ENCODE data around the gene NME3. TPM values are rescaled to one million over a fixed set of nuclear protein-coding genes. Genes with fewer than 3 reads are reported as not detected.

The NME3 gene
- total RNA-seq, 1 experiment from 2014 or later, result 76.9 TPM

- Histone ChIP-seq H2BK15ac (ENCODE audit: low read depth, low read length) (no peak within 1 kb of the TSS), H4K8ac (replicated peaks; ENCODE audit: insufficient read length, low read depth, low read length) (no peak within 1 kb of the TSS), H4K20me1 (ENCODE audit: control insufficient read depth, insufficient read depth, insufficient read length) (no peaks in the 10 kb centered on the region), H2BK12ac (ENCODE audit: insufficient read length, low read depth, low read length) (no peak within 1 kb of the TSS), H3K23me2 (ENCODE audit: insufficient read length, low read depth, low read length, poor library complexity, severe bottlenecking) (peaks cover 5% of the 10 kb centered on the region), H2BK120ac (ENCODE audit: low read depth, low read length, poor library complexity, severe bottlenecking) (no peak within 1 kb of the TSS), H3K18ac (ENCODE audit: insufficient read length, low read depth, low read length) (peak within 1 kb of the TSS; percentile 59), H3K9me3 (ENCODE audit: control insufficient read depth, low read depth, low read length) (no peaks in the 10 kb centered on the region), H2AFZ (ENCODE audit: low read length) (no peak within 1 kb of the TSS), H3K27me3 (ENCODE audit: insufficient read depth, low read length) (no peaks in the 10 kb centered on the region), H2BK20ac (ENCODE audit: low read depth, low read length, poor library complexity, severe bottlenecking) (no peak within 1 kb of the TSS), H3K4me1 (ENCODE audit: insufficient read depth, low read length) (no peaks in the 10 kb centered on the region; the same call in 1 of the 2 replicates), H2BK5ac (ENCODE audit: insufficient read length, low read length) (no peak within 1 kb of the TSS), H3K4me2 (ENCODE audit: insufficient read depth, insufficient read length, low read length) (peak within 1 kb of the TSS; percentile 86), H3K9ac (ENCODE audit: extremely low read depth, insufficient read length, low read length) (peak within 1 kb of the TSS; percentile 61), H2AK5ac (ENCODE audit: insufficient read length, low read length) (no peak within 1 kb of the TSS), H3K79me1 (ENCODE audit: insufficient read depth, low read depth, low read length, poor library complexity, severe bottlenecking) (peaks cover 5% of the 10 kb centered on the region), H3K79me2 (ENCODE audit: insufficient read depth, low read length) (peaks cover 8% of the 10 kb centered on the region; the same call in 1 of the 2 replicates), H3T11ph (ENCODE audit: low read length) (no peak within 1 kb of the TSS), H3K14ac (ENCODE audit: insufficient read depth, low read length) (peak within 1 kb of the TSS; percentile 43; the same call in 1 of the 2 replicates), H3K27ac (ENCODE audit: insufficient read length, low read depth, low read length) (no peak within 1 kb of the TSS), H3K4ac (ENCODE audit: low read depth, low read length) (no peak within 1 kb of the TSS), H3K56ac (ENCODE audit: insufficient read length, low read depth, low read length) (no peak within 1 kb of the TSS), H4K5ac (ENCODE audit: insufficient read length, low read depth, low read length) (no peak within 1 kb of the TSS), H4K91ac (ENCODE audit: insufficient read length, low read depth, low read length) (no peak within 1 kb of the TSS), H3K23ac (ENCODE audit: insufficient read length, low read depth, low read length) (no peak within 1 kb of the TSS)
- DNase-seq, result peak; percentile 100
- Mint-ChIP-seq H3K27ac (peak within 1 kb of the TSS; percentile 59 to 97 (median 72); a peak in 6 of 7 replicates), H3K4me1 (peaks cover 7 to 14% of the 10 kb centered on the region in 2 experiments), H3K36me3 (ENCODE audit: insufficient read depth in 1 of 3, low read depth in 3 of 3) (peaks cover 2 to 31% (median 13%) of the 10 kb centered on the region in 3 experiments; a peak in 4 of 7 replicates), H3K9me3 (no peaks in the 10 kb centered on the region), H3K4me3 (peak within 1 kb of the TSS; percentile 91 to 95), H3K27me3 (ENCODE audit: low read depth) (peaks cover 2% of the 10 kb centered on the region; the same call in 1 of the 2 replicates)
- no CpG with 5 or more reads among the region's 102 CpGs for WGBS (ENCODE audit: extremely low coverage, insufficient read length, low lambda C conversion rate)
- TF ChIP-seq, protein P1, sequence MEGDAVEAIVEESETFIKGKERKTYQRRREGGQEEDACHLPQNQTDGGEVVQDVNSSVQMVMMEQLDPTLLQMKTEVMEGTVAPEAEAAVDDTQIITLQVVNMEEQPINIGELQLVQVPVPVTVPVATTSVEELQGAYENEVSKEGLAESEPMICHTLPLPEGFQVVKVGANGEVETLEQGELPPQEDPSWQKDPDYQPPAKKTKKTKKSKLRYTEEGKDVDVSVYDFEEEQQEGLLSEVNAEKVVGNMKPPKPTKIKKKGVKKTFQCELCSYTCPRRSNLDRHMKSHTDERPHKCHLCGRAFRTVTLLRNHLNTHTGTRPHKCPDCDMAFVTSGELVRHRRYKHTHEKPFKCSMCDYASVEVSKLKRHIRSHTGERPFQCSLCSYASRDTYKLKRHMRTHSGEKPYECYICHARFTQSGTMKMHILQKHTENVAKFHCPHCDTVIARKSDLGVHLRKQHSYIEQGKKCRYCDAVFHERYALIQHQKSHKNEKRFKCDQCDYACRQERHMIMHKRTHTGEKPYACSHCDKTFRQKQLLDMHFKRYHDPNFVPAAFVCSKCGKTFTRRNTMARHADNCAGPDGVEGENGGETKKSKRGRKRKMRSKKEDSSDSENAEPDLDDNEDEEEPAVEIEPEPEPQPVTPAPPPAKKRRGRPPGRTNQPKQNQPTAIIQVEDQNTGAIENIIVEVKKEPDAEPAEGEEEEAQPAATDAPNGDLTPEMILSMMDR (conservative IDR thresholded peaks at IDR 0.05), result no peak; the same call in 2 of the 3 replicates
Observed at GRCh38 chr16:1782408-1783264, 11.3 kb upstream of the NME3 start, which contains the start of the genes NUBP2 and SPSB3. NUBP2 (plus strand) TSS chr16:1782960; CDS start chr16:1783021, 61 bp downstream. SPSB3 (minus strand) TSS chr16:1782571; CDS start chr16:1781483, 1,088 bp downstream.

Measured in H9 (cell line).